GM21515 (cell line): ENCODE measurements around the gene NAXD.
"Not testable (repeated sequence)": the region's sequence is repeated elsewhere in the genome, so short reads cannot be mapped to it uniquely, and the experiment has no call there.

Source experiments
- ATAC-seq: cut with Tn5 transposase; IDR thresholded peaks from one replicate; pipeline ENCODE4 v1.9.1; 2021; ENCODE audit not compliant: unreplicated experiment

NAXD gene

GRCh38 chr13:110627761-110628476 lies 12.6 kb downstream of the NAXD start:
- no peak for ATAC-seq

GRCh38 chr13:110628477-110628793 lies 13.1 kb downstream of the NAXD start:
- ATAC-seq = no peak

- no peak for ATAC-seq
Observed at GRCh38 chr13:110628952-110629701, 13.8 kb downstream of the NAXD start.

GRCh38 chr13:110629735-110630134 lies 14.4 kb downstream of the NAXD start:
- no peak for ATAC-seq

- ATAC-seq = no peak
Observed at GRCh38 chr13:110630566-110631119, 15.3 kb downstream of the NAXD start.

- not testable (repeated sequence) for ATAC-seq
Observed at GRCh38 chr13:110632255-110632654, 16.9 kb downstream of the NAXD start.

- ATAC-seq = no peak
Observed at GRCh38 chr13:110633776-110634175, 18.4 kb downstream of the NAXD start.

GRCh38 chr13:110634558-110634957 lies 19.2 kb downstream of the NAXD start:
- ATAC-seq = no peak

- no peak for ATAC-seq
Observed at GRCh38 chr13:110635405-110636002, 20.2 kb downstream of the NAXD start.

GRCh38 chr13:110636053-110636475 lies 20.7 kb downstream of the NAXD start:
- no peak for ATAC-seq

GRCh38 chr13:110636701-110637201 lies 21.4 kb downstream of the NAXD start:
- ATAC-seq = no peak

GRCh38 chr13:110637275-110637674 lies 21.9 kb downstream of the NAXD start:
- no peak for ATAC-seq

GRCh38 chr13:110637747-110638146 lies 22.4 kb downstream of the NAXD start:
- no peak for ATAC-seq

GRCh38 chr13:110638257-110638656 lies 22.9 kb downstream of the NAXD start:
- ATAC-seq = no peak

- no peak for ATAC-seq
Observed at GRCh38 chr13:110638814-110639806, 23.8 kb downstream of the NAXD start.

- ATAC-seq = no peak
Observed at GRCh38 chr13:110639935-110640334, 24.6 kb downstream of the NAXD start.

GRCh38 chr13:110640591-110641029 lies 25.3 kb downstream of the NAXD start:
- ATAC-seq = no peak

- ATAC-seq = no peak
Observed at GRCh38 chr13:110641055-110642015, 26.0 kb downstream of the NAXD start.

- no peak for ATAC-seq
Observed at GRCh38 chr13:110642291-110642981, 27.1 kb downstream of the NAXD start.
